ENCODE data around the gene KCNA3. TPM values are rescaled to one million over a fixed set of nuclear protein-coding genes. Genes with fewer than 3 reads are reported as not detected.
A peak's percentile ranks its signal among the peaks of the same experiment; 100 is the strongest.

The KCNA3 gene
- total and polyA plus RNA-seq, 2 of the 4 experiments (the other 2 are of a cell fraction), result under 0.01 to 0.09 TPM

DNA sequence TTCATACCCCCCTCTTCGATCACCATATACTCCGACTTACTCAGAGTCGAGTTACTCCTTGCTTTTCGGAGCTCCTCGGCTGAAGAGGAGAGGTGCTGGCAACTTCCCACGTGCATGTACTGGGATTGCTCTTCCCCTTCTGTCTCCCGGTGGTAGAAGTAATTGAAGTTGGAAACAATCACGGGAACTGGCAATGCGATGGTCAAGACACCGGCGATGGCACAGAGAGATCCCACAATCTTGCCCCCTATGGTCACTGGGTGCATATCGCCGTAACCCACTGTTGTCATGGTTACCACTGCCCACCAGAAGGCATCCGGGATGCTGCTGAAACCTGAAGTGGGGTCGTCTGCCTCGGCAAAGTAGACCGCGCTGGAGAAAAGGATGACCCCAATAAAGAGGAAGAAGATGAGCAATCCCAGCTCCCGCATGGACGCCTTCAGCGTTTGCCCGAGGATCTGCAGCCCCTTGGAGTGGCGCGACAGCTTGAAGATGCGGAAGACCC, 1.5 kb downstream of the KCNA3 start:
- H2BK5ac ChIP-seq (ENCODE audit: low read depth, low read length, poor library complexity, severe bottlenecking), result no peak overlapping the region
- intact Hi-C loops (cut with micrococcal nuclease), result no loop called here
- H3K9ac ChIP-seq (ENCODE audit: low read depth, low read length), result no peak overlapping the region
- no peak overlapping the region for H3K27ac ChIP-seq (ENCODE audit: insufficient read depth, low read length)
- H4K20me1 ChIP-seq (ENCODE audit: insufficient read depth, low read length), result no peaks in the 10 kb centered on the region
- no peak overlapping the region for H2BK120ac ChIP-seq (ENCODE audit: low read depth, low read length)
- H3K36me3 ChIP-seq (ENCODE audit: control insufficient read depth, insufficient read depth, low read length), result no peaks in the 10 kb centered on the region
- H3K18ac ChIP-seq (ENCODE audit: low read depth, low read length), result no peak overlapping the region
- H2AK9ac ChIP-seq (replicated peaks; ENCODE audit: low read depth, low read length, poor library complexity), result no peak overlapping the region
- in situ Hi-C loops (cut with MboI; ENCODE audit: low sequenced_read_pairs), result no loop called here
- no peak overlapping the region for H3K23ac ChIP-seq (ENCODE audit: low read depth, low read length)
- WGBS, 2 experiments (ENCODE audit: extremely low coverage in 2 of 2, insufficient read length in 1 of 2), result 85% methylated on average over 14 of the region's 25 CpGs; no CpG with 5 or more reads in 1 of the 2 experiments
- no peaks in the 10 kb centered on the region; a peak in 1 of 4 replicates for H3K79me1 ChIP-seq (ENCODE audit: low read depth in 1 of 2, low read length in 2 of 2)
- BruUV-seq (replicated peaks), result no TSS peak
- peak overlapping the region; percentile 28; the same call in 1 of the 2 replicates for H2AK5ac ChIP-seq (ENCODE audit: low read depth, low read length)
- CTCF ChIA-PET, result no interaction called here
- H3K14ac ChIP-seq (replicated peaks; ENCODE audit: low read depth, low read length), result no peak overlapping the region
- H4K8ac ChIP-seq (ENCODE audit: low read depth in 2 of 2, low read length in 2 of 2), result no peak overlapping the region
- H3K4me1 ChIP-seq (ENCODE audit: control insufficient read depth, insufficient read depth, low read length), result no peaks in the 10 kb centered on the region; the same call in 1 of the 2 replicates
- POLR2A ChIA-PET (ENCODE audit: unreplicated experiment), result no interaction called here
- no peak overlapping the region for H2BK20ac ChIP-seq (ENCODE audit: low read depth, low read length)
- H4K91ac ChIP-seq (ENCODE audit: insufficient read depth, low read depth, low read length), result no peak overlapping the region
- peak overlapping the region; percentile 23 for H2AFZ ChIP-seq (replicated peaks; ENCODE audit: low read length, poor library complexity)
- no peak overlapping the region for H3K4me2 ChIP-seq (ENCODE audit: low read depth, low read length)
- no peaks in the 10 kb centered on the region for H3K9me1 ChIP-seq (ENCODE audit: insufficient read depth, low read length)
- no peak overlapping the region for H4K5ac ChIP-seq (ENCODE audit: low read depth, low read length)
- ATAC-seq (ENCODE audit: low read depth) (no peak), DNase-seq (no peak)
- peaks cover 20% of the 10 kb centered on the region for H3K27me3 ChIP-seq (ENCODE audit: control insufficient read depth, insufficient read depth, low read length)
- no peak for TF ChIP-seq MAFK (IDR thresholded peaks at IDR 0.05; ENCODE audit: low read depth, low read length)
- no peak for TF ChIP-seq SMC3 (IDR thresholded peaks at IDR 0.05; ENCODE audit: low read depth, low read length)
- no peak for TF ChIP-seq CEBPB (IDR thresholded peaks at IDR 0.05; ENCODE audit: low read depth, low read length)
- no peak for TF ChIP-seq RAD21 (IDR thresholded peaks at IDR 0.05; ENCODE audit: low read length)
- no peak for TF ChIP-seq FOS (IDR thresholded peaks at IDR 0.05; ENCODE audit: low read depth, low read length)
- TF ChIP-seq, protein P1, sequence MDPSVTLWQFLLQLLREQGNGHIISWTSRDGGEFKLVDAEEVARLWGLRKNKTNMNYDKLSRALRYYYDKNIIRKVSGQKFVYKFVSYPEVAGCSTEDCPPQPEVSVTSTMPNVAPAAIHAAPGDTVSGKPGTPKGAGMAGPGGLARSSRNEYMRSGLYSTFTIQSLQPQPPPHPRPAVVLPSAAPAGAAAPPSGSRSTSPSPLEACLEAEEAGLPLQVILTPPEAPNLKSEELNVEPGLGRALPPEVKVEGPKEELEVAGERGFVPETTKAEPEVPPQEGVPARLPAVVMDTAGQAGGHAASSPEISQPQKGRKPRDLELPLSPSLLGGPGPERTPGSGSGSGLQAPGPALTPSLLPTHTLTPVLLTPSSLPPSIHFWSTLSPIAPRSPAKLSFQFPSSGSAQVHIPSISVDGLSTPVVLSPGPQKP (IDR thresholded peaks at IDR 0.05; ENCODE audit: borderline replicate concordance, low read depth, low read length), result no peak
- TF ChIP-seq CHD1 (IDR thresholded peaks at IDR 0.05; ENCODE audit: low read depth, low read length), result no peak
- H3K56ac ChIP-seq (ENCODE audit: extremely low read depth, insufficient read depth, low read length), result no peak overlapping the region; the same call in 1 of the 2 replicates
- dilution Hi-C loops (cut with HindIII; ENCODE audit: low sequenced_read_pairs, unreplicated experiment), result no loop called here
- H3K9me3 ChIP-seq (ENCODE audit: control insufficient read depth, insufficient read depth, low read length), result peaks cover 5% of the 10 kb centered on the region; the same call in 1 of the 2 replicates
- H3K4ac ChIP-seq (ENCODE audit: low read depth, low read length), result no peak overlapping the region
- no peak overlapping the region for H2BK15ac ChIP-seq (ENCODE audit: low read depth, low read length)
- no peak overlapping the region for H3K4me3 ChIP-seq (ENCODE audit: insufficient read depth, low read depth, low read length)
